Measurements from ENCODE around the gene CHST8.

- no peak for TF ChIP-seq CTCF (conservative IDR thresholded peaks at IDR 0.05 in 1 of 2, IDR thresholded peaks at IDR 0.05 in 1 of 2; ENCODE audit: extremely low read depth in 1 of 2, insufficient read depth in 1 of 2, low read depth in 1 of 2, low read length in 2 of 2)
- no peak for TF ChIP-seq EZH2 (IDR thresholded peaks at IDR 0.05; ENCODE audit: borderline replicate concordance, low read length)
These were observed 182.5 kb downstream of the CHST8 start for GRCh38 chr19:33804021-33804799.

Measured in mammary epithelial cell (primary cell).